ENCODE results near the gene SPEF2. TPM values are rescaled to one million over a fixed set of nuclear protein-coding genes. Genes with fewer than 3 reads are reported as not detected.

Gene SPEF2
- total RNA-seq, 1 experiment from 2014 or later, result 10.6 TPM

DNA sequence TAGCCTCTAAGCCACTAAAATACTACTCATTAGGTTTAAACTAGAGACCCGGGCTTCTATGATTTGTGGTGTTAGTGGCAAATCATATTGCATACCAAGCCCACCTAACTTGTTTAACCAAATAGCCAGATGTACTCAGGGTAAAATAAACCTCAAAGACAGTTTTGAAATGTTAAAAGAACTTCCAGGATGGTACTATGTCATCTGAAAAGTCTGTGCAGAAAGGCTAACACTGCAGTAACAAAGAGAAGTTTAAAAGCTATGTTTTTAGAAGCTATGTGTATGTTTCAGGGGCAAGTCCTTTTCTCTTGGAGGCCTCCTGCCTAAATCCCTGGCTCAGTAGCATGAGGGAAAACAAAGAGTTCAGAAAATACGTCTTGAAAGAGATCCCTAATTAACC lies 154.2 kb downstream of the SPEF2 start:
- no peak for TF ChIP-seq EZH2 (IDR thresholded peaks at IDR 0.05; ENCODE audit: low read depth)
- TF ChIP-seq CTCF (conservative IDR thresholded peaks at IDR 0.05), result no peak
- DNase-seq, result no peak
- H2AFZ ChIP-seq, result no peak overlapping the region
- no peaks in the 10 kb centered on the region for H3K9me2 ChIP-seq (ENCODE audit: insufficient read depth)
- BruUV-seq (replicated peaks), result no TSS peak
- no peaks in the 10 kb centered on the region for H3K36me3 ChIP-seq (ENCODE audit: low read depth)
- H3K27me3 ChIP-seq (ENCODE audit: insufficient read depth, low read depth), result no peaks in the 10 kb centered on the region
- H3F3A ChIP-seq (ENCODE audit: insufficient read depth, low read depth), result no peaks in the 10 kb centered on the region; the same call in 1 of the 2 replicates
- no peaks in the 10 kb centered on the region for H4K20me1 ChIP-seq (ENCODE audit: insufficient read depth)
- H3K9me3 ChIP-seq (ENCODE audit: insufficient read depth, low read depth), result 0 out of 2 replicates have a peak, but pooled peaks cover 6% of the 10 kb centered on the region
- H3K27ac ChIP-seq, result no peak overlapping the region
- no peaks in the 10 kb centered on the region for H3K79me2 ChIP-seq (ENCODE audit: low read depth)
- ChIA-PET POLR2A (ENCODE audit: unreplicated experiment) (no interaction called here), CTCF (no interaction called here)
- H3K4me2 ChIP-seq, result peak overlapping the region; percentile 29; the same call in 1 of the 2 replicates
- no peak overlapping the region for H3K4me3 ChIP-seq
- H3K4me1 ChIP-seq (replicated peaks; ENCODE audit: insufficient read depth), result peaks cover 16% of the 10 kb centered on the region
- intact Hi-C loops (cut with micrococcal nuclease; ENCODE audit: unreplicated experiment), result no loop called here

DNA sequence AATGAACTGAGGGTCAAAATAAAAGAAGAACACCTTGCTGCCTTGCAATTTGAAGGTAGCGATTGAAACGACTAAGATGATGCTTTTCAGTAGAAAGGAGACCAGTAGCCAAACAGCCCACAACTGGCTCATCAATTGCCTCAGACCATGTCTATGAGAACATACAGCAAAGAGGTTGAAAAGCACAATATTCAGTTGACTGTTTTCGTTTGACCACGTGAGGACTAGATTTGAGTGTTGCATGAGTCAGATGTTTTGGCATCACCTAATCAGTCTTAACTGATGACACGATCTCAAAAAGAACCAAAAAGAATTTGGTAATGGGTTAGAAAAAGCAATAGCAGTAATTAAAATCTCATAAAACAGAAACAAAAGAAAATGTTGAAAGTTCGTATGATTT lies 156.3 kb downstream of the SPEF2 start:
- ChIA-PET CTCF (no interaction called here), POLR2A (ENCODE audit: unreplicated experiment) (no interaction called here)
- intact Hi-C loops (cut with micrococcal nuclease; ENCODE audit: unreplicated experiment), result no loop called here
- H3K27ac ChIP-seq, result no peak overlapping the region
- no peaks in the 10 kb centered on the region; the same call in 1 of the 2 replicates for H3F3A ChIP-seq (ENCODE audit: insufficient read depth, low read depth)
- H3K4me1 ChIP-seq (replicated peaks; ENCODE audit: insufficient read depth), result peaks cover 16% of the 10 kb centered on the region
- H3K36me3 ChIP-seq (ENCODE audit: low read depth), result no peaks in the 10 kb centered on the region
- no peaks in the 10 kb centered on the region for H3K79me2 ChIP-seq (ENCODE audit: low read depth)
- H3K9me3 ChIP-seq (ENCODE audit: insufficient read depth, low read depth), result 0 out of 2 replicates have a peak, but pooled peaks cover 6% of the 10 kb centered on the region
- no peak for DNase-seq
- no peak overlapping the region for H2AFZ ChIP-seq
- H3K4me3 ChIP-seq, result no peak overlapping the region
- no peaks in the 10 kb centered on the region for H4K20me1 ChIP-seq (ENCODE audit: insufficient read depth)
- TF ChIP-seq EZH2 (IDR thresholded peaks at IDR 0.05; ENCODE audit: low read depth), result no peak
- no peak for TF ChIP-seq CTCF (conservative IDR thresholded peaks at IDR 0.05)
- BruUV-seq (replicated peaks), result no TSS peak
- H3K4me2 ChIP-seq, result no peak overlapping the region
- H3K9me2 ChIP-seq (ENCODE audit: insufficient read depth), result no peaks in the 10 kb centered on the region
- H3K27me3 ChIP-seq (ENCODE audit: insufficient read depth, low read depth), result no peaks in the 10 kb centered on the region

DNA sequence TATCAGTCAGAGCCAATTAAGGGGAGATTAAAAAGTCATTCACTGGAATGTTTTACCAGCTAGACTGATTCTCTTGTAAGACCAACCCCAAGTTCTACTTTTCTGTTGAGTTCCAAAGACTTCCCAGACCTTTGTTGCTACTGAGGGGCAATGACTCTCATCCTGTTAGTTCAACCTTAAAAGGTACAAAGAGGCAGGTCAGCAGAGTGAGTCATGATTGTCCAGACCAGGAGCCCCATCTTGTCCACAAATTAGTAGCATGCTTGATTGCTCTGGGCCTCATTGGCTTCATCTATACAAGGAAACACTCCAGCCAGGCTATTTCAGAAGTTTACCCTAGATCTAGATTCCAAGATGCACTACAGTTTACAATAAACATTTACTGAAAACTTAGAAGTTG lies 159.1 kb downstream of the SPEF2 start:
- Histone ChIP-seq H3K4me1 (replicated peaks; ENCODE audit: insufficient read depth) (peaks cover 2% of the 10 kb centered on the region), H3K27me3 (ENCODE audit: insufficient read depth, low read depth) (no peaks in the 10 kb centered on the region), H3K4me2 (no peak overlapping the region), H3K9me3 (ENCODE audit: insufficient read depth, low read depth) (0 out of 2 replicates have a peak, but pooled peaks cover 6% of the 10 kb centered on the region), H3K27ac (no peak overlapping the region), H3F3A (ENCODE audit: insufficient read depth, low read depth) (no peaks in the 10 kb centered on the region), H3K36me3 (ENCODE audit: low read depth) (no peaks in the 10 kb centered on the region), H4K20me1 (ENCODE audit: insufficient read depth) (no peaks in the 10 kb centered on the region), H3K4me3 (no peak overlapping the region), H3K9me2 (ENCODE audit: insufficient read depth) (no peaks in the 10 kb centered on the region), H3K79me2 (ENCODE audit: low read depth) (no peaks in the 10 kb centered on the region), H2AFZ (no peak overlapping the region)
- BruUV-seq (replicated peaks), result no TSS peak
- intact Hi-C loops (cut with micrococcal nuclease; ENCODE audit: unreplicated experiment), result loop anchor here (1.0 to 5.0 kb wide), 2 partner anchors 149 to 921 kb away; no protein-coding TSS in a partner anchor
- CTCF ChIA-PET, result no interaction called here
- no peak for DNase-seq
- POLR2A ChIA-PET (ENCODE audit: unreplicated experiment), result no interaction called here
- TF ChIP-seq CTCF (conservative IDR thresholded peaks at IDR 0.05), result no peak
